Naive B cell (primary cell): ENCODE measurements around the gene ZNF277. TPM values are rescaled to one million over a fixed set of nuclear protein-coding genes. Genes with fewer than 3 reads are reported as not detected.
A peak's percentile ranks its signal among the peaks of the same experiment; 100 is the strongest.

Source experiments
- ATAC-seq, 2 donors: fragments of 150-1000 bp; cut with Tn5 transposase; 2 replicates each; pipeline ENCODE4 v1.10.0; 2021; ENCODE audit warnings: low read depth in 2 of 2, mild to moderate bottlenecking in 2 of 2, moderate library complexity in 2 of 2
- DNase-seq: peaks from one replicate; pipeline ENCODE4 v3.0.0; 2022
- H3K27ac Mint-ChIP-seq, 6 donors: one replicate each; pipeline ENCODE4 v1.8.0; 2020 to 2022; ENCODE audit warnings: mild to moderate bottlenecking in 6 of 6, mixed read lengths in 6 of 6, moderate library complexity in 5 of 6, inconsistent platforms in 2 of 6
- H3K27me3 Mint-ChIP-seq, 3 donors: one replicate each; pipeline ENCODE4 v1.8.0; 2021 to 2022; ENCODE audit warnings: mixed read lengths in 3 of 3, mild to moderate bottlenecking in 1 of 3
- H3K36me3 Mint-ChIP-seq, 2 donors: one replicate each; pipeline ENCODE4 v1.8.0; 2020 to 2022; ENCODE audit warnings: mixed read lengths in 2 of 2, inconsistent platforms in 1 of 2, mild to moderate bottlenecking in 1 of 2
- H3K4me1 Mint-ChIP-seq, 3 donors: one replicate each; pipeline ENCODE4 v1.8.0; 2020 to 2022; ENCODE audit warnings: mixed read lengths in 3 of 3, inconsistent platforms in 1 of 3, mild to moderate bottlenecking in 1 of 3, moderate library complexity in 1 of 3
- H3K4me3 Mint-ChIP-seq, 8 donors: one replicate each; pipeline ENCODE4 v1.8.0; 2020 to 2022; ENCODE audit warnings: mild to moderate bottlenecking in 8 of 8, mixed read lengths in 8 of 8, moderate library complexity in 8 of 8, inconsistent platforms in 2 of 8
- H3K9me3 Mint-ChIP-seq, 7 donors: one replicate each; pipeline ENCODE4 v1.8.0; 2020 to 2022; ENCODE audit warnings: mixed read lengths in 7 of 7, mild to moderate bottlenecking in 5 of 7, inconsistent platforms in 2 of 7, moderate library complexity in 1 of 7
- polyA plus RNA-seq, 6 donors: library from polyadenylated mRNA; unstranded; fragments of 300-500 nt; fragmentation: Illumina TruSeq; gene quantifications; one replicate each; pipeline ENCODE4 v1.2.3, GENCODE V29; 2021; ENCODE audit warnings: low read depth in 6 of 6

Gene ZNF277
- polyA plus RNA-seq, 6 donors from 2014 or later = 13.6 to 23.8 (median 20.6) TPM

DNA sequence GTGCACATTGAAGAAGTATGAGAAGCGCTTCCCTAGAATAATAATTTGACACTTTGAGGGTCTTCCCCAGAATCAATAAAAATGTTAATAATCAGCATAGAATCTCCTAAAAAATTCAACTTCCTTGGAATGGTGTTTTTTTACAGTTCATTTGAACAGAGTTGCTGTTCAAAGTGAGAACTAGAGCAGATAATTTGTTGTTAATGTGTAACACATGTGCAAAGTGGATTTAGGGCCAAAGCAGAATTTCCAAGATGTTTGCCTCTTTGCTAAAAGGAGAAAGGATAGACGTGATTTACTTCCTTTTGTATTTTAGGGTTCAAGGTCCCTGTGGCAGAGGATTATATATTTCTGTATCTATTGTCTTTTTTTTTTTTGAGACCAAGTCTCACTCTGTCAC is 73.8 kb downstream of the ZNF277 start:
- H3K27me3 Mint-ChIP-seq = no peaks in the 10 kb centered on the region
- no peak for ATAC-seq
- H3K36me3 Mint-ChIP-seq = no peaks in the 10 kb centered on the region
- H3K4me1 Mint-ChIP-seq = peaks cover 12 to 20% (median 17%) of the 10 kb centered on the region in 3 donors
- H3K4me3 Mint-ChIP-seq = no peak overlapping the region
- DNase-seq = no peak
- H3K27ac Mint-ChIP-seq = no peak overlapping the region
- H3K9me3 Mint-ChIP-seq = peaks cover 0 to 2% (median 0%) of the 10 kb centered on the region in 7 donors

DNA sequence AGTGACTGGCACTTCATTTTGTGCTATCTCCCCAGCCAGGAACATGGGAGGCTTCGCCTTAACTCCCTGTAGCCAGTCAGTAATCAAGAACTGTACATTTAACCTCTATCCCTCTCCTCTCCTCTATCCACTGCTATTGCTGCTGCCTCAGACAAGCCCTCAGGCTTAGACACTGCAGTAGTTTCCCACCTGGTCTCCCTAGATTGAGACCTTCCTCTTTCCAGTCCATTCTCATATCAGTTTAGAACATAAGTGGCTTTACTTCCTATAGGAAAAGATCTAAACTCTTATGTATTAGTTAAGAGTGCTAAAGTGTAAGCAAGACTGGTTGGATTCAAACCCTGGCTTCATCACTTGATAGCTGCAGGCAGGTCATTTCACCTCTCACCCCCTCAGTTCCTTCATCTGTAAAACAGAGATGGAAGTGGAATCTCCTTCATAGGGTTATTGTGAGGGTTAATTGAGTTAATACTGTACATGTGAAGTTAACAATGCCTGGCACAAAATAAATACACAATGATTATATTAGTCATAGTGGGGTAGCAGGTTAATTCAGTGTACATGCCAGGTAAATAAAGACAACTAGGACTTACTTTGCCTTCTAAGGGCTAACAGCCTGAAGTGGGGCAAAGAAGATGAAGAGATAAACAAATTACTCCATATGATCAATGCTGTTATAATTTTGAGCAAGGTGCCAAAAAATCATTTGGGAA is 76.1 kb downstream of the ZNF277 start:
- Mint-ChIP-seq H3K4me3 (no peak overlapping the region), H3K36me3 (no peaks in the 10 kb centered on the region), H3K27me3 (no peaks in the 10 kb centered on the region), H3K4me1 (peaks cover 21 to 33% (median 32%) of the 10 kb centered on the region in 3 donors), H3K9me3 (peaks cover 0 to 2% (median 0%) of the 10 kb centered on the region in 7 donors), H3K27ac (no peak overlapping the region)
- ATAC-seq (no peak), DNase-seq (no peak)

DNA sequence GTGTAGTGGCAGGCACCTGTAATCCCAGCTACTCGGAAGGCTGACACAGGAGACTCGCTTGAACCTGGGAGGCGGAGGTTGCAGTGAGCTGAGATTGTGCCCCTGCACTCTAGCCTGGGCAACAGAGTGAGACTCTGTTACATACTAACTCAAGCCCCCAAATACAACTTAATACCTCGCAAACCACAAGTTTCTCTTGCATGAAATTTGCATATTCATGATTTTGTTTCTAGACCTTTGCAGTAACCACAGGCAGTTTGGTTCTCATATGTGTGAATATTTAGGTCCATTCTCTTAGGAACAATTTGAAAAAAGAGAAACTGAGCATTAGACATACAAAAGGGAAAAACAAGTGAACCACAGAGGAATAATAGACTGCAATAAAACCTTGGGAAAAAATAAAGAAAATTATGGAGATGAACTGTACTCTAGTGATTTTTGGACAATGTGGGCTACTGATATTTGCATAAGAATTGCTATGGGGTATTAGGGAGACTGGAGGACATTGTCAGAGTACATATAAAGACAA is 77.0 kb downstream of the ZNF277 start:
- no peak overlapping the region for H3K4me3 Mint-ChIP-seq
- peaks cover 21 to 33% (median 32%) of the 10 kb centered on the region in 3 donors for H3K4me1 Mint-ChIP-seq
- ATAC-seq (no peak), DNase-seq (no peak)
- peaks cover 0 to 2% (median 0%) of the 10 kb centered on the region in 7 donors for H3K9me3 Mint-ChIP-seq
- H3K27me3 Mint-ChIP-seq = no peaks in the 10 kb centered on the region
- H3K27ac Mint-ChIP-seq = peak overlapping the region in 3 of 6 donors; percentile 17 to 40 (median 30)
- H3K36me3 Mint-ChIP-seq = no peaks in the 10 kb centered on the region

DNA sequence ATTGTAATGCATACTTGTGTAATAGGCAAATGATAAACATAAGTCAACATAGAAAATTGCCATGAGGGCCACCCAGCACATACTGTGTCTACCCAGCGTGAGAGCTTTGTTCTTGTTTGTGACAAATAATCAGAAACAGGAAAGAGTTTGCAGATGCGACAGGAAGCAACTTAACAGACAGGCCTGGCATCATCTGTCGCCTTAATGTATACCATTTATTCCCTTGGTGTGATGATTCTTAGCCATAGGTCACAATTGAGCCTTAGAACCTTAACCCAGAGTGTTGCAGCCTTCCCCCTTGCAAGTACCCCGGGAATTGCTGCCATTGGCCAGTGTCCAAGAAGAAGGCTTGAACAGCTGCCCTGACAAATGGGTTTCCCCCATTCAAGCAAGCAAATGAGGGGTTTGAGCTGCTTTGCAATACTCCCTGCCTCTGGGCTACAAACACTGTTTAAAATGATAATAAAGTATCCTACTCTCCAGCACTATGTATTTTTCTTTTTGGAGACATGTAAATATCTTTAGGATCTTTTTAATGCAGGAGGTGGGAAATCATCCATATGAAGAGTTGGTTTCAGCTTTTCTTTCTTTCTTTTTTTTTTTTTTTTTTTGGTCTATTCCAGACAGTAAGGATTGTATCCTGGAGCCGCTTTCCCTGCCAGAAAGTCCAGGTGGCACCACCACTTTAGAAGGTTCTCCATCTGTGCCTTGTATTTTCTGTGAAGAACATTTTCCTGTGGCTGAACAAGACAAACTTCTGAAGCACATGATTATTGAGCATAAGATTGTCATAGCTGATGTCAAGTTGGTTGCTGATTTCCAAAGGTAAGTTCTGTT is 80.0 kb downstream of the ZNF277 start:
- DNase-seq = no peak
- Mint-ChIP-seq H3K4me3 (peak overlapping the region in 1 of 8 donors; percentile 37), H3K27me3 (no peaks in the 10 kb centered on the region), H3K9me3 (no peaks in the 10 kb centered on the region), H3K27ac (peak overlapping the region in 2 of 6 donors; percentile 75 to 83), H3K36me3 (peaks cover 0 to 4% of the 10 kb centered on the region in 2 donors), H3K4me1 (peaks cover 17 to 32% (median 31%) of the 10 kb centered on the region in 3 donors)
- no peak for ATAC-seq

DNA sequence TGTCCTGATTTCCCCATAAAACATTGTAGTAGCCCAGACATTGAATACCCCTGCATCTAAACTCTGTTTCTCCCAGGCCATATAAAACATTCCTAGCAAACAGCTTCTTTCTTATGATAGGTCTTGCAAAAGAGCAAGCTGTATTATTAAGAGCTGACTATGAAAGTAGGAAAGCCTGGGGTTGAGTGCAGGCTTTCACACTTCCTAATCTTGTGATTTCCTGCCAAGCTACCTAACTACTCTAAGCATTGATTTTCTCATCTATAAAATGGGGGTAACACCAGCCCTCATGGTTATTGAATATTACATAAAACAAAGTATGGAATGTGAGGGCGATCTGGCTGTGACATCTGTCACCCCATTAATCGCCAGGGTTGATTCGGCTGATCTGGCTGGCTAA is 81.8 kb downstream of the ZNF277 start:
- H3K4me1 Mint-ChIP-seq = peaks cover 13 to 20% (median 17%) of the 10 kb centered on the region in 3 donors
- H3K9me3 Mint-ChIP-seq = no peaks in the 10 kb centered on the region
- DNase-seq (no peak), ATAC-seq (no peak)
- H3K27ac Mint-ChIP-seq = no peak overlapping the region
- peaks cover 0 to 4% of the 10 kb centered on the region in 2 donors for H3K36me3 Mint-ChIP-seq
- H3K27me3 Mint-ChIP-seq = no peaks in the 10 kb centered on the region
- H3K4me3 Mint-ChIP-seq = no peak overlapping the region

DNA sequence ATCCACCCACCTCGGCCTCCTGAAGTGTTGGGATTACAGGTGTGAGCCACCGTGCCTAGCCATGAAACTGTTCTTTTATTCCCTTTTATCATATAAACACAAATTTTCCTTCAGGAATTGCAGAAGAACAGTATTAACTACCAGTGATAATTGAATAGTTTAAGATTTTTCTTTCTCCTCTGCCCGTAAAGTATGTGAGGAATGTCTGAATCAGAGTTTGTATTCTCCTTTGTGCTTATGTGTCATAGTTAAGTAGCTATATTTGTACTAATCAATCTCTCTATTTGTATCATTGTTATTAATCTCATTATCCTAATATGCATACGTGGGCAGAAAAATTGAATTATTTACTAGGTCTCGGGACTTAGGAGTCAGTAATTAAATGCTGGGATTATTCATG is 83.6 kb downstream of the ZNF277 start:
- ATAC-seq (no peak), DNase-seq (no peak)
- Mint-ChIP-seq H3K27me3 (no peaks in the 10 kb centered on the region), H3K4me3 (no peak overlapping the region), H3K9me3 (no peaks in the 10 kb centered on the region), H3K4me1 (peaks cover 9 to 16% (median 12%) of the 10 kb centered on the region in 3 donors), H3K27ac (peak overlapping the region in 1 of 6 donors; percentile 42), H3K36me3 (peaks cover 0 to 4% of the 10 kb centered on the region in 2 donors)

DNA sequence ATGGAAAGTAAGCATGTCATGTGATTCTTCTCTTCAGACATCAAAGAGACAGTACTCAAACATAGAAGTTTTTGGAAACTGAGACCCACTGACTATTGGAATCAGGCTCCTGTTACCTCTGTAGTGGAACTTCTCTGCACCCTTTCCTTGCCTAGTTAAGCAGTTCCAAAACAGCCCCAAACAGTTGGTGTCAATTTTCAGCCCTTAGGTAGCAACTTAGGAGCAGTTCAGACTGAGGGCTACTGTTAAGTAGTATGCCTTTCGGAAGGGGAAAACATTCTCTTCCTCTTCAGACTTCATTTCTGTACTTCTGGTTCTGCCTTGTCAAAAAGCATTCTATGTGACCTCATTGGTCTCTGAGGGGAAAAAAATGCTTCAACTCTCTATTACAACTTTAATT is 85.7 kb downstream of the ZNF277 start:
- ATAC-seq = no peak
- H3K4me1 Mint-ChIP-seq = no peaks in the 10 kb centered on the region
- H3K27me3 Mint-ChIP-seq = no peaks in the 10 kb centered on the region
- no peak overlapping the region for H3K4me3 Mint-ChIP-seq
- no peak overlapping the region for H3K27ac Mint-ChIP-seq
- no peaks in the 10 kb centered on the region for H3K9me3 Mint-ChIP-seq
- H3K36me3 Mint-ChIP-seq = peaks cover 0 to 4% of the 10 kb centered on the region in 2 donors
- DNase-seq = no peak

DNA sequence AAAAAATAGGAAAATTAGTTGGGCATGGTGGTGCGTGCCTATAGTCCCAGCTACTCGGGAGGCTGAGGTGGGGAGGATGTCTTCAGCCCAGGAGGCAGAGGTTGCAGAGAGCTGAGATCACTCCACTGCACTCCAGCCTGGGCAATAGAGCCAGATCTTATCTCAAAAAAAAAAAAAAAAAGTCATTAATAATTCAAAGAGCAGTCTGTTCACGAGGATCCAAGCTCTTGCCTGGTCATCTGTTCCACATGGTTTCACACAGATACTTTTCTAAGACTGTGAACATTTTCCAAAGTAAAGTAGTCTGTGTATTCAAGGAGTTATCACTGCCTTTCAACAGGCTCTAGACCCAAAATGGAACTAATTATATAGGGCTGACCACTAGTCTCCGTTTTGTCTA is 86.9 kb downstream of the ZNF277 start:
- DNase-seq = no peak
- no peak for ATAC-seq
- no peaks in the 10 kb centered on the region for H3K4me1 Mint-ChIP-seq

DNA sequence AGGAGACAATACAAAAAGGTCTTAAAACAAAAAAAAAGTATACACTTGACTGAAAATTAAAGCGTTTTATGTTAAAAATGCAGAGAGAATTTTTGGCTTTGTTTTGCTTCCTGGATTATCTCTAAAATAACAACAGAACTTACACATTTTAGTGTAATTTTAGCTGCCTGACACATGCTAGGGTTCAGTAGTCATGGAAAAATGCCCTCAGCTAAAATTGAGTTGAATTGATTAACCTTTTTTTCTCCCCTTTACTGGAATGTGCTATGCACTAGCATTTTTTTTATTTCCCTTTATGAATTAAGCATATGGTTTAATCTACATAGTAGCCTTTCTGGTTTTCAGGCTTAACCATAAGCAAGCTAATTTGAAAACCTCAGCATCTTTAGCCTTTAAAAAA is 89.9 kb downstream of the ZNF277 start:
- H3K4me1 Mint-ChIP-seq = no peaks in the 10 kb centered on the region
- H3K4me3 Mint-ChIP-seq = no peak overlapping the region
- H3K36me3 Mint-ChIP-seq = peaks cover 0 to 20% of the 10 kb centered on the region in 2 donors
- ATAC-seq (no peak), DNase-seq (no peak)
- no peak overlapping the region for H3K27ac Mint-ChIP-seq
- no peaks in the 10 kb centered on the region for H3K27me3 Mint-ChIP-seq
- no peaks in the 10 kb centered on the region for H3K9me3 Mint-ChIP-seq

More for the DNA sequence above, 86.9 kb downstream of the ZNF277 start:
- Mint-ChIP-seq H3K9me3 (no peaks in the 10 kb centered on the region), H3K27me3 (no peaks in the 10 kb centered on the region), H3K36me3 (peaks cover 0 to 4% of the 10 kb centered on the region in 2 donors), H3K4me3 (no peak overlapping the region), H3K27ac (peak overlapping the region in 1 of 6 donors; percentile 13)

DNA sequence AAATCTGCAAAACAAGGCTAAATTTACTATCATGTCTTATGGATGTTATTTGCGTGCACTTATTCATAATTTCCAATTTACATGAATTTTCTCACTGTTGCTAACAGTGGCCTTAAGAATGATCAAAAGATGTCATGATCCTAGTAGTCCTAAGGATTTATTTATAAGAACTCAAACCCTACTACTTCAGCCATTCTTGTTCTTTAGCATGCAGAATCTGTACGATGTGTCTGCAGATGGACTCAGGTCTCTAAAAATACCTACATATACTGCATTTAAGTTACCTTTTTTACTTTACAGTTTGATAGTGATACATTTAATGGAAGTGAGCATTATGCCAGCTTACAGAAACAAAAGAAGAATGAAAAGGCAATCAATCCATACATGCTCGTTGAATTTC is 91.2 kb downstream of the ZNF277 start:
- Mint-ChIP-seq H3K27ac (no peak overlapping the region), H3K4me3 (no peak overlapping the region), H3K27me3 (no peaks in the 10 kb centered on the region), H3K4me1 (peaks cover 0 to 4% (median 4%) of the 10 kb centered on the region in 3 donors), H3K9me3 (no peaks in the 10 kb centered on the region), H3K36me3 (peaks cover 0 to 27% of the 10 kb centered on the region in 2 donors)
- DNase-seq (no peak), ATAC-seq (no peak)

DNA sequence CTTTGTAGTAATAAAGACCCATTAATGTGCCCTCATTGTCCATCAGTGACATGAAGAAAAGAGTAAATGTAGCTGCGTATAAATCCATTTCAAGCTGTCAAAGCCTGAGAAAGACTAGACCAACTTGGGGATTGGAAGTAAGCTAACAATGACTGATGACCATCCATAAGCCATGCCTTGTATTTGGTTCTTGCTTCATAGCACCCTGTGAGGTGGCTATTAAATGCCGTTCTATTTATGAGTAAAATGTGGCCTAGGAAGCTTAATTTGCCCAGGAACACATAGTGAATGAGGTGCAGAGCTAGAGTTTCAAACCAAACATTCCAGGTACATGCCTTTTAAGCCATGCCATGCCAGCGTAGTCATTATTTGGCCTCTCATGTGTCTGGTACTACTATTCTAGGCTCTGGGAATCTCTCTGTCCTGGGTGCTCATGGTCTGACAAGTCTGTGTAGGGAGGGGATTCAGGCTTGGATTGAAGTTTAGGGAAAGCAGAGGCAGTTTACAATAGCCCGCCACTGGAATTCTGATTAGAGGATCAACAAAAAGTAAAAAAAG is 92.1 kb downstream of the ZNF277 start:
- Mint-ChIP-seq H3K27me3 (no peaks in the 10 kb centered on the region), H3K9me3 (no peaks in the 10 kb centered on the region), H3K27ac (peak overlapping the region in 1 of 6 donors; percentile 32), H3K4me3 (no peak overlapping the region), H3K4me1 (peaks cover 0 to 7% (median 6%) of the 10 kb centered on the region in 3 donors), H3K36me3 (peaks cover 0 to 29% of the 10 kb centered on the region in 2 donors)
- no peak for DNase-seq
- no peak for ATAC-seq

DNA sequence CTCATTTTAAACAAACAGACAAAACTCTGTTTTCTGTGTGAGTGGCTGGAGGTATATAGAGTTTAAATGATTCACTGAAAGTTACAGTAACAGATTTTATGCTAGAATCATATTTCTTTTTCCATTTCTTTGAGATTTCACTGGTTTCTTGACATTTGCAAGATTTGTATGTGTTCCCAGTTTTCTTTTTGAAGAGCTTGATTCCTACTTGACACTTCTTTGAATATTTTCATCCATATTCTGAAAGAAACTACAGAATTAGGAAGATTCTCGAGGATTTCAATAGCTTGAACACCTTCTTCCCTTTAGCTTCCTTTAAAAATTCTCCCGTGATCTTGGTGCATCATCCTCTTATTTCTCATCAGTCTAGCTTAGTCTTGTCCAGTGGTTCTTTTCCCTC is 93.6 kb downstream of the ZNF277 start:
- ATAC-seq = no peak
- Mint-ChIP-seq H3K9me3 (no peaks in the 10 kb centered on the region), H3K27me3 (no peaks in the 10 kb centered on the region), H3K27ac (no peak overlapping the region), H3K4me1 (peaks cover 0 to 7% (median 6%) of the 10 kb centered on the region in 3 donors), H3K36me3 (peaks cover 0 to 29% of the 10 kb centered on the region in 2 donors), H3K4me3 (no peak overlapping the region)
- DNase-seq = no peak

DNA sequence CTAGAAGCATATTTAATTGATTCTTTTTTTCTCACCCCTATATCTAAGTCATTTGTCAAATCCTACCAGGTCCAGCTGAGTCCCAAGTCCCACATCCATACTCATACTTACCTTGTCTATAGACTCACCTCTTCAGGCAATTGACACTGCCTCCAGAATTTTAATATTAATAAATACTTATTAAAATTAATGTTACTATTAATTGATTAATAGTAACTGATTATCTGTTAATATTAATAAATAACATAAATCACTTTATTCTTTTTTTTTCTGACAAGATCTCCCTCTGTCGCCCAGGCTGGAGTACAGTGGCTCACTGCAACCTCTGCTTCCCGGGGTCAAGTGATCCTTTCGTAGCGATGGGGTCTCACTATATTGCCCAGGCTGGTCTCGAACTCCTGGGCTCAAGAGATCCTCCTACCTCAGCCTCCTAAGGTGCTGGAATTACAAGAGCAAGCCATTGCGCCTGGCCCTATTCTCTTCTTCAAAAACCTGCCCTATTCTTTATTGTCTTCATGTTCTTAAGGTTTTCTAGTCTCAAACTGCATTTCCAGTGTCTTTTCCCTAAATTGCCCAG is 94.4 kb downstream of the ZNF277 start:
- DNase-seq = no peak
- Mint-ChIP-seq H3K9me3 (no peaks in the 10 kb centered on the region), H3K27ac (no peak overlapping the region), H3K4me3 (no peak overlapping the region), H3K27me3 (no peaks in the 10 kb centered on the region), H3K4me1 (peaks cover 0 to 7% (median 6%) of the 10 kb centered on the region in 3 donors), H3K36me3 (peaks cover 0 to 38% of the 10 kb centered on the region in 2 donors)
- no peak for ATAC-seq
